HG02938 (cell line): Measurements from ENCODE around the gene APOL1.
"Not testable (repeated sequence)": the region's sequence is repeated elsewhere in the genome, so short reads cannot be mapped to it uniquely, and the experiment has no call there.

Experiments used
- ATAC-seq: cut with Tn5 transposase; IDR thresholded peaks from one replicate; pipeline ENCODE4 v1.9.1; 2021; ENCODE audit warnings: mild to moderate bottlenecking, moderate library complexity; ENCODE audit not compliant: unreplicated experiment

APOL1 gene

GRCh38 chr22:36263886-36264664 lies 11.1 kb downstream of the APOL1 start:
- ATAC-seq: not testable (repeated sequence)

GRCh38 chr22:36267058-36267457 lies 14.1 kb downstream of the APOL1 start:
- ATAC-seq: no peak

GRCh38 chr22:36267896-36268485 lies 15.1 kb downstream of the APOL1 start:
- ATAC-seq: no peak

GRCh38 chr22:36271231-36271630 lies 18.3 kb downstream of the APOL1 start:
- not testable (repeated sequence) for ATAC-seq

GRCh38 chr22:36271951-36272350 lies 19.0 kb downstream of the APOL1 start:
- not testable (repeated sequence) for ATAC-seq

GRCh38 chr22:36274531-36274930 lies 21.6 kb downstream of the APOL1 start:
- no peak for ATAC-seq

GRCh38 chr22:36277482-36278291 lies 24.8 kb downstream of the APOL1 start:
- no peak for ATAC-seq

- ATAC-seq: no peak
These were observed 26.3 kb downstream of the APOL1 start for GRCh38 chr22:36279219-36279666.

GRCh38 chr22:36280379-36280778 lies 27.4 kb downstream of the APOL1 start:
- ATAC-seq: no peak

- ATAC-seq: no peak
These were observed 28.9 kb downstream of the APOL1 start for GRCh38 chr22:36281781-36282327.

- ATAC-seq: no peak
These were observed 29.4 kb downstream of the APOL1 start for GRCh38 chr22:36282328-36282831.

- no peak for ATAC-seq
These were observed 31.2 kb downstream of the APOL1 start for GRCh38 chr22:36284171-36284571.

- no peak for ATAC-seq
These were observed 32.1 kb downstream of the APOL1 start for GRCh38 chr22:36285017-36285416.

GRCh38 chr22:36285545-36285944 lies 32.6 kb downstream of the APOL1 start:
- no peak for ATAC-seq

- no peak for ATAC-seq
These were observed 33.4 kb downstream of the APOL1 start for GRCh38 chr22:36286096-36286957.

- ATAC-seq: no peak
These were observed 35.1 kb downstream of the APOL1 start for GRCh38 chr22:36287881-36288515.

GRCh38 chr22:36288571-36289405 lies 35.9 kb downstream of the APOL1 start:
- no peak for ATAC-seq

GRCh38 chr22:36289406-36289870 lies 36.5 kb downstream of the APOL1 start:
- ATAC-seq: no peak

- ATAC-seq: not testable (repeated sequence)
These were observed 37.0 kb downstream of the APOL1 start for GRCh38 chr22:36289948-36290371.
